Large intestine (tissue), 3 donors: ENCODE data around the gene RASGRP3. TPM values are rescaled to one million over a fixed set of nuclear protein-coding genes. Genes with fewer than 3 reads are reported as not detected.

ENCODE experiments used
- DNase-seq, 2 donors: peaks; one replicate each; pipeline versions ENCODE4 v3.0.0 to v3.0.0-alpha.2; 2013
- H3K27ac ChIP-seq: one replicate; pipeline ENCODE4 v1.5.1; 2013; ENCODE audit warnings: low read length
- H3K27me3 ChIP-seq: 2 replicates; pipeline ENCODE4 v1.6.1; 2013; ENCODE audit warnings: low read length; ENCODE audit not compliant: control insufficient read depth, insufficient read depth
- H3K36me3 ChIP-seq: 2 replicates; pipeline ENCODE4 v1.6.1; 2013; ENCODE audit warnings: low read length; ENCODE audit not compliant: control insufficient read depth, insufficient read depth
- H3K4me1 ChIP-seq: one replicate; pipeline ENCODE4 v1.6.1; 2013; ENCODE audit warnings: low read length; ENCODE audit not compliant: control insufficient read depth, insufficient read depth
- H3K4me3 ChIP-seq: one replicate; pipeline ENCODE4 v1.5.1; 2013; ENCODE audit warnings: low read length
- H3K9me3 ChIP-seq: one replicate; pipeline ENCODE4 v1.6.1; 2013; ENCODE audit warnings: mild to moderate bottlenecking, low read depth, low read length, moderate library complexity; ENCODE audit not compliant: control insufficient read depth
- WGBS: methylation state at CpG from one replicate; pipeline ENCODE4 v1.1.5; 2013; ENCODE audit warnings: low lambda C conversion rate; ENCODE audit not compliant: insufficient coverage; 5-methylcytosine and 5-hydroxymethylcytosine counted together
- polyA plus RNA-seq: library from polyadenylated mRNA; unstranded; fragments of 120-200 nt; gene quantifications from one replicate; pipeline ENCODE4 v1.2.1, GENCODE V29; 2013

RASGRP3 gene
- polyA plus RNA-seq, 1 donor = 11.2 TPM

- H3K36me3 ChIP-seq = no peaks in the 10 kb centered on the region
- H3K4me3 ChIP-seq = no peak overlapping the region
- H3K4me1 ChIP-seq = no peaks in the 10 kb centered on the region
- H3K27ac ChIP-seq = no peak overlapping the region
- no peak for DNase-seq
- H3K27me3 ChIP-seq = no peaks in the 10 kb centered on the region
- WGBS = no CpG with 5 or more reads among the region's 8 CpGs
- H3K9me3 ChIP-seq = no peaks in the 10 kb centered on the region
Measured at GRCh38 chr2:33577084-33577483, 100.6 kb downstream of the RASGRP3 start.

- H3K36me3 ChIP-seq = no peaks in the 10 kb centered on the region
- H3K4me1 ChIP-seq = no peaks in the 10 kb centered on the region
- no peaks in the 10 kb centered on the region for H3K9me3 ChIP-seq
- H3K27ac ChIP-seq = no peak overlapping the region
- 20% methylated on average over 1 of the region's 2 CpGs for WGBS
- no peak for DNase-seq
- no peak overlapping the region for H3K4me3 ChIP-seq
- no peaks in the 10 kb centered on the region for H3K27me3 ChIP-seq
Measured at GRCh38 chr2:33577668-33578067, 101.2 kb downstream of the RASGRP3 start.

- H3K27me3 ChIP-seq = no peaks in the 10 kb centered on the region
- peaks cover 9% of the 10 kb centered on the region for H3K36me3 ChIP-seq
- H3K4me1 ChIP-seq = no peaks in the 10 kb centered on the region
- H3K4me3 ChIP-seq = no peak overlapping the region
- H3K9me3 ChIP-seq = no peaks in the 10 kb centered on the region
- WGBS = 100% methylated on average over 3 of the region's 5 CpGs
- DNase-seq = no peak
- no peak overlapping the region for H3K27ac ChIP-seq
Measured at GRCh38 chr2:33579227-33579626, 102.8 kb downstream of the RASGRP3 start.

DNA sequence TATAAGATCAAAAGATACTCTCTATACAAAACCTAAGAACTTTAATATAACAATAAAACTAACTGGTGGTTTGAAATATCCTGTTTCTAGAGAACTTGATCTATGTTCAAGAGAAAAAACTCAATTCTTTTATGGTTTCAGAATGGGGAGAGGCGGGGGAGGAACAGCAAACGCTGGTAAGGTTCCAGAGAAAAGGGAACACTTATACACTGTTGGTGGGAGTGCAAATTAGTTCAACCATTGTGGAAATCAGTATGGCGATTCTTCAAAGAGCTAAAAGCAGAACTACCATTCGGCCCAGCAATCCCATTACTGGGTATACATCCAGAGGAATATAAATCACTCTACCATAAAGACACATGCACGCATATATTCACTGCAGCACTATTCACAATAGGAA is 105.4 kb downstream of the RASGRP3 start:
- Histone ChIP-seq H3K36me3 (peaks cover 30% of the 10 kb centered on the region), H3K4me3 (no peak overlapping the region), H3K27ac (no peak overlapping the region), H3K4me1 (no peaks in the 10 kb centered on the region), H3K9me3 (no peaks in the 10 kb centered on the region), H3K27me3 (no peaks in the 10 kb centered on the region)
- WGBS = 80% methylated on average over 2 of the region's 5 CpGs
- DNase-seq = no peak

- Histone ChIP-seq H3K9me3 (no peaks in the 10 kb centered on the region), H3K4me1 (no peaks in the 10 kb centered on the region), H3K4me3 (no peak overlapping the region), H3K27ac (no peak overlapping the region), H3K36me3 (peaks cover 38% of the 10 kb centered on the region), H3K27me3 (no peaks in the 10 kb centered on the region)
- no peak for DNase-seq
- 0% methylated on average over 1 of the region's 2 CpGs for WGBS
Measured at GRCh38 chr2:33583194-33583938, 106.9 kb downstream of the RASGRP3 start.

DNA sequence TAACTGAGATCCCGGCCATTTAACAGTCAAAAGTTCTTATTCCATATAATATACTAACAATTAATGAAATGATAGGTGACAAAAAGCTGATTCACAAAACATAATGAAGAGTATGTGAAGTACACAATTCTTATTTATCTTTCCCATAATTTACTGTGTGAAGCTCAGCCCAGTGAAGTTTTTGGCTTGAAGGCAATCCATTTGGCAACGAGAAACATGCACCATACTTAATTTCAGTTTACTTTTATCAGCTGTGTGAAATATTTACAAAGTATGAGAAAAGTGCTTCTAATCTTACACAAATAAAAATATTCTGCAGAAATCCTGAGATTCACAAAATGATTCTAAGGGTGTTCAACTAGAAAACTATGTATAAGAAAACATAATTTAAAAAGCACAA is 110.3 kb downstream of the RASGRP3 start:
- Histone ChIP-seq H3K4me3 (no peak overlapping the region), H3K9me3 (no peaks in the 10 kb centered on the region), H3K4me1 (no peaks in the 10 kb centered on the region), H3K27me3 (no peaks in the 10 kb centered on the region), H3K27ac (no peak overlapping the region), H3K36me3 (peaks cover 52% of the 10 kb centered on the region)
- 82% methylated on average over 2 of the region's 2 CpGs for WGBS
- no peak for DNase-seq

DNA sequence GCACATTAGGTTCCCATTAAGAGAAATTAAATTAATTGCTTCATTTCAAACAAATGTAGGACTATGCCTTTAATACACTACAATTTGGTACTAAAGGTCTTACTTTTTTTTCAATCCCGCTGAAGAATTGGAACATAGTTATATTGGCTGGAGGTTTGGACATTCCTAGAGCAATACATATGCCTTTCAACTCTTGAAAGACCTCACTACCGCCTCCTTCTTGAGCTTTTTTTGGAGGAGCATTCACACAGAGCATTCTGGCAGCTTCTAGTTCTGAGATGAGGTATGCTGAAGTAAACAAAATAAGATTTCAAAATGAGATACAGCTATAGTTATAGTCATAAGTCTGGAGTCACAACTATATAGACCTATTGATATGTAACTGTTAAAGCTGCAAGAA is 111.8 kb downstream of the RASGRP3 start:
- Histone ChIP-seq H3K4me1 (no peaks in the 10 kb centered on the region), H3K27ac (no peak overlapping the region), H3K36me3 (peaks cover 64% of the 10 kb centered on the region), H3K27me3 (no peaks in the 10 kb centered on the region), H3K9me3 (no peaks in the 10 kb centered on the region), H3K4me3 (no peak overlapping the region)
- WGBS = no CpG with 5 or more reads among the region's 2 CpGs
- no peak for DNase-seq

DNA sequence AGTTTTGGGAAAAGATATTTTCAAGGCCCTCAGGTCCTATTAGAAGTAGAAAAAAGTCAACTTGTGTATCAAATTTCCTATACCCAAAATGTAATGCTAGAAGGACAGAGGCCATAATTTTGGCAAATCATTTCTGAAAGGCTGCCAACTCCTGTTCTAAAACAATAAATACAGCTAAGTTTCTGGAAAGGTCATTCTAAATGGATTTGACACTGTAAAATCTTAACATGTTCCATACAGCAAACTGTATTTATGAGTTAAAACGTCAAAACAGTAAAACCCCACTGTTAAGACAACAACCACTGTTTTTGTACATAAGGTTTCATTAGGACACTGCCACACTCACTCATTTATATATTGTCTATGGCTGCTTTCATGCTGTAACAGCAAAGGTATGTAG is 113.0 kb downstream of the RASGRP3 start:
- Histone ChIP-seq H3K4me1 (no peaks in the 10 kb centered on the region), H3K27me3 (no peaks in the 10 kb centered on the region), H3K27ac (no peak overlapping the region), H3K4me3 (no peak overlapping the region), H3K9me3 (no peaks in the 10 kb centered on the region), H3K36me3 (peaks cover 63% of the 10 kb centered on the region)
- no CpG with 5 or more reads among the region's 1 CpG for WGBS
- DNase-seq = no peak

DNA sequence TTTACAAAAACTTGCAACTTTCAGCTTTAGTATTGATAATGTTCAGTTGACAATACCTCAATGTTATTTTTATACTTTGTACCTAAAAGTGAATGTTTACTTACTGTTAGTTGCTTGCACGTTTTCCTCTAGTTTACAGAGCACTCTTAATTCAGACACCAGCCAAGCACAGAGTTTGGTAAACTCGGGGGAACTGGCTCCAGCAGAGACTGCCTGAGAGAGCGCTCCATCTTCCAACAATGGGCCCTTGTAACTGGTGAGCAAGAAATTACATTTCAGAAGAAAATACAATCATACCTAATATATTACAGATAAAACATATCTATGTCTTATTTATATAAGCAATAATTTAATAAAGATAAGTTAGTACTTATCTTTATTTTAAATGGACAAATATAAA is 118.9 kb downstream of the RASGRP3 start:
- H3K9me3 ChIP-seq = no peaks in the 10 kb centered on the region
- no peak for DNase-seq
- H3K36me3 ChIP-seq = peaks cover 31% of the 10 kb centered on the region
- H3K4me1 ChIP-seq = peaks cover 2% of the 10 kb centered on the region
- H3K27me3 ChIP-seq = no peaks in the 10 kb centered on the region
- no peak overlapping the region for H3K4me3 ChIP-seq
- WGBS = no CpG with 5 or more reads among the region's 3 CpGs
- no peak overlapping the region for H3K27ac ChIP-seq

DNA sequence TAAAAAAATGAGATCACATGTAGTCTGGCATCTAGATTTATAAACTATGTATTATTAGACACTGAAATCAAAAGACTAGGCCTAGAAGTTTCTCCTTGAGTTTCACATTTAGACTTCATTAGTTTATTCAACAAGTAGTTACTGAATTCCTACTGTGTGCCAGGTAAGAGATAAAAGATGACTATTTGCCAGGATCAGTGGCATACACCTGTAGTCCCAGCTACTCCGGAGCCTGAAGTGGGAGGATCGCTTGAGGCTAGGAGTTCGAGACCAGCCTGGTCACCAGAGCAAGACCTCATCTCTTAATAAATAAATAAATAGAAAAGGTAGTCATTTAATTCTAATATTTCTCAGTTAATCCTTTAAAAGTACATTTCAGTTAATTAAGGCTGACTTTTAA is 120.6 kb downstream of the RASGRP3 start:
- Histone ChIP-seq H3K9me3 (no peaks in the 10 kb centered on the region), H3K27ac (no peak overlapping the region), H3K27me3 (no peaks in the 10 kb centered on the region), H3K4me3 (no peak overlapping the region), H3K36me3 (peaks cover 22% of the 10 kb centered on the region), H3K4me1 (peaks cover 2% of the 10 kb centered on the region)
- no CpG with 5 or more reads among the region's 3 CpGs for WGBS
- no peak for DNase-seq

GRCh38 chr2:33598561-33599174 is 122.2 kb downstream of the RASGRP3 start:
- H3K27me3 ChIP-seq = no peaks in the 10 kb centered on the region
- no CpG with 5 or more reads among the region's 23 CpGs for WGBS
- H3K27ac ChIP-seq = peak overlapping the region; percentile 66
- peak overlapping the region; percentile 91 for H3K4me3 ChIP-seq
- peaks cover 2% of the 10 kb centered on the region for H3K4me1 ChIP-seq
- H3K9me3 ChIP-seq = no peaks in the 10 kb centered on the region
- peaks cover 10% of the 10 kb centered on the region for H3K36me3 ChIP-seq
- peak; percentile 34 to 52 for DNase-seq
